HCT116 (cell line): ENCODE data around the gene A4GALT. TPM values are rescaled to one million over a fixed set of nuclear protein-coding genes. Genes with fewer than 3 reads are reported as not detected.

Experiments used
- ATAC-seq: fragments of 200-7000 bp; cut with Tn5 transposase; 2 replicates; pipeline ENCODE4 v1.9.1; 2020; ENCODE audit warnings: mild to moderate bottlenecking, moderate library complexity
- BruUV-seq: library from RNA; stranded (reverse); fragments of 400-500 nt; replicated peaks from 2 replicates; lab custom pipeline; 2021; lab: Mats Ljungman, UMichigan
- CTCF ChIA-PET: fragments of 300-600 bp; sonication (Branson Sonifier 250); formaldehyde crosslinking; loops from one replicate; lab custom pipeline; 2021; ENCODE audit warnings: antibody characterized with exemption; lab: Charles Lee
- POLR2A ChIA-PET: fragments of 300-600, 350-600 bp; sonication (Branson Sonifier 250); formaldehyde crosslinking; loops from one replicate; lab custom pipeline; 2021; ENCODE audit warnings: antibody characterized with exemption; lab: Charles Lee
- RAD21 ChIA-PET, 2 experiments: fragments of 300-600 bp; sonication (Branson Sonifier 250); formaldehyde crosslinking; loops; one replicate each; lab custom pipeline; 2023; ENCODE audit warnings: low total read pairs in 2 of 2; ENCODE audit not compliant: uncharacterized antibody in 2 of 2, unreplicated experiment in 2 of 2, low non-redundant PET in 1 of 2; lab: Charles Lee
- DNase-seq: peaks from one replicate; pipeline ENCODE4 v3.0.0-alpha.2; 2010; ENCODE audit warnings: low read depth, low spot score
- H2AFZ ChIP-seq: fragments of 200-600 bp; shearing (Covaris generic), sonication (generic); 2 replicates; pipeline ENCODE4 v1.6.1; 2017; ENCODE audit warnings: low read depth, mixed run types, mixed read lengths, antibody characterized with exemption, low read length; ENCODE audit not compliant: poor library complexity, severe bottlenecking
- H3K27ac ChIP-seq: 2 replicates; pipeline ENCODE4 v1.5.1; 2012; ENCODE audit warnings: low read depth, low read length
- H3K27me3 ChIP-seq: fragments of 200-600 bp; sonication (generic); 2 replicates; pipeline ENCODE4 v1.6.1; 2016; ENCODE audit warnings: mixed run types, low read length, mixed read lengths; ENCODE audit not compliant: insufficient read depth
- H3K36me3 ChIP-seq, 2 experiments: fragments of 200-500 bp in 1 of 2; fragments of 200-600 bp in 1 of 2; sonication (Bioruptor generic) in 1 of 2; sonication (generic) in 1 of 2; 2 replicates each; pipeline versions ENCODE4 v1.5.1 to v1.6.1; 2014 to 2016; ENCODE audit warnings: low read length in 2 of 2, inconsistent platforms in 1 of 2, mixed read lengths in 1 of 2, mixed run types in 1 of 2; ENCODE audit not compliant: insufficient read depth in 2 of 2, control insufficient read depth in 1 of 2
- H3K4me1 ChIP-seq, 2 experiments: fragments of 200-600 bp in 1 of 2; sonication (generic) in 1 of 2; 2 replicates each; pipeline versions ENCODE4 v1.5.1 to v1.6.1; 2012 to 2017; ENCODE audit warnings: low read length in 2 of 2, inconsistent platforms in 1 of 2, mild to moderate bottlenecking in 1 of 2, mixed read lengths in 1 of 2, mixed run types in 1 of 2, moderate library complexity in 1 of 2; ENCODE audit not compliant: insufficient read depth in 2 of 2, control insufficient read depth in 1 of 2
- H3K4me2 ChIP-seq: fragments of 200-600 bp; sonication (generic); 2 replicates; pipeline ENCODE4 v1.6.1; 2017; ENCODE audit warnings: mixed run types, low read length, mixed read lengths
- H3K4me3 ChIP-seq, 2 experiments: fragments of 200-600 bp in 1 of 2; sonication (generic) in 1 of 2; replicated peaks in 1 of 2; 2 replicates each; pipeline ENCODE4 v1.5.1; 2011 to 2016; ENCODE audit warnings: low read length in 2 of 2, control low read depth in 1 of 2, low read depth in 1 of 2, mild to moderate bottlenecking in 1 of 2, mixed read lengths in 1 of 2, mixed run types in 1 of 2
- H3K79me2 ChIP-seq: fragments of 200-600 bp; sonication (generic); 2 replicates; pipeline ENCODE4 v1.6.1; 2017; ENCODE audit warnings: mild to moderate bottlenecking, mixed run types, low read length, moderate library complexity, mixed read lengths; ENCODE audit not compliant: insufficient read depth
- H3K9ac ChIP-seq: fragments of 200-600 bp; sonication (generic); 2 replicates; pipeline ENCODE4 v1.6.1; 2016; ENCODE audit warnings: low read length, mixed read lengths
- H3K9me2 ChIP-seq: fragments of 200-600 bp; sonication (generic), shearing (Covaris generic); 2 replicates; pipeline ENCODE4 v1.6.1; 2017; ENCODE audit warnings: mixed run types, mild to moderate bottlenecking, moderate library complexity; ENCODE audit not compliant: insufficient read depth
- H3K9me3 ChIP-seq, 2 experiments: fragments of 200-500 bp in 1 of 2; fragments of 200-600 bp in 1 of 2; sonication (Bioruptor generic) in 1 of 2; sonication (generic) in 1 of 2; 2 replicates each; pipeline ENCODE4 v1.6.1; 2014 to 2017; ENCODE audit warnings: low read length in 2 of 2, mixed read lengths in 2 of 2, inconsistent platforms in 1 of 2, low read depth in 1 of 2, mild to moderate bottlenecking in 1 of 2, mixed run types in 1 of 2, moderate library complexity in 1 of 2; ENCODE audit not compliant: control insufficient read depth in 1 of 2, insufficient read depth in 1 of 2
- H4K20me1 ChIP-seq: fragments of 200-600 bp; sonication (generic), shearing (Covaris generic); 2 replicates; pipeline ENCODE4 v1.6.1; 2017; ENCODE audit warnings: mixed run types, mild to moderate bottlenecking, moderate library complexity; ENCODE audit not compliant: insufficient read depth
- ATF3 ChIP-seq: IDR thresholded peaks from 2 replicates; pipeline ENCODE4 v1.6.1; 2012
- CBX3 ChIP-seq: IDR thresholded peaks from 2 replicates; pipeline ENCODE4 v1.6.1; 2012; ENCODE audit warnings: low read depth
- CEBPB ChIP-seq: IDR thresholded peaks from 2 replicates; pipeline ENCODE4 v1.6.1; 2012; ENCODE audit warnings: low read depth
- CTCF ChIP-seq, 3 experiments: fragments of 200-600 bp in 1 of 3; sonication (generic) in 1 of 3; IDR thresholded peaks in 2 of 3; conservative IDR thresholded peaks in 1 of 3; 2 replicates each; pipeline ENCODE4 v1.5.1; 2012 to 2017; ENCODE audit warnings: low read depth in 2 of 3, low read length in 2 of 3, antibody characterized with exemption in 1 of 3, borderline replicate concordance in 1 of 3, control low read depth in 1 of 3, mild to moderate bottlenecking in 1 of 3, mixed read lengths in 1 of 3, mixed run types in 1 of 3, moderate library complexity in 1 of 3; ENCODE audit not compliant: insufficient read depth in 1 of 3
- EGR1 ChIP-seq: IDR thresholded peaks from 2 replicates; pipeline ENCODE4 v1.6.1; 2012; ENCODE audit warnings: low read depth
- ELF1 ChIP-seq: IDR thresholded peaks from 2 replicates; pipeline ENCODE4 v1.6.1; 2012; ENCODE audit warnings: low read depth, borderline replicate concordance
- EZH2phosphoT487 ChIP-seq: fragments of 200-600 bp; IDR thresholded peaks from 2 replicates; pipeline ENCODE4 v1.6.1; 2018; ENCODE audit warnings: antibody characterized with exemption, borderline replicate concordance
- FOSL1 ChIP-seq: IDR thresholded peaks from 2 replicates; pipeline ENCODE4 v1.6.1; 2012; ENCODE audit warnings: low read depth
- JUND ChIP-seq: IDR thresholded peaks from 2 replicates; pipeline ENCODE4 v1.6.1; 2012
- MAX ChIP-seq: IDR thresholded peaks from 2 replicates; pipeline ENCODE4 v1.6.1; 2012
- POLR2A ChIP-seq: IDR thresholded peaks from 2 replicates; pipeline ENCODE4 v1.7.0; 2011; ENCODE audit warnings: borderline replicate concordance; ENCODE audit not compliant: insufficient read depth, insufficient read length; ENCODE audit errors: extremely low read depth
- RAD21 ChIP-seq: IDR thresholded peaks from 2 replicates; pipeline ENCODE4 v1.6.1; 2012; ENCODE audit warnings: low read depth, mild to moderate bottlenecking
- REST ChIP-seq: IDR thresholded peaks from 2 replicates; pipeline ENCODE4 v1.6.1; 2012; ENCODE audit warnings: low read depth
- SIN3A ChIP-seq: IDR thresholded peaks from 2 replicates; pipeline ENCODE4 v1.6.1; 2012; ENCODE audit warnings: low read depth
- SP1 ChIP-seq: IDR thresholded peaks from 2 replicates; pipeline ENCODE4 v1.6.1; 2012; ENCODE audit warnings: low read depth
- SRF ChIP-seq: IDR thresholded peaks from 2 replicates; pipeline ENCODE4 v1.6.1; 2012; ENCODE audit warnings: low read depth
- TCF7L2 ChIP-seq: IDR thresholded peaks from 2 replicates; pipeline ENCODE4 v1.7.0; 2011; ENCODE audit warnings: borderline replicate concordance, inconsistent platforms; ENCODE audit not compliant: insufficient read depth, insufficient read length; ENCODE audit errors: extremely low read depth
- ZFX ChIP-seq: fragments of 450-650 bp; IDR thresholded peaks from 2 replicates; pipeline ENCODE4 v1.6.1; 2017
- ZNF274 ChIP-seq: fragments of 200-500 bp; sonication (Bioruptor generic); IDR thresholded peaks from 2 replicates; pipeline ENCODE4 v1.6.1; 2014; ENCODE audit warnings: mild to moderate bottlenecking, low read depth, low read length, inconsistent platforms
- intact Hi-C: fragments of 100-400 bp; cut with micrococcal nuclease; formaldehyde crosslinking; loops from 2 replicates; pipeline ENCODE4 v1.10.0; 2022
- total RNA-seq: library from RNA; stranded (reverse); gene quantifications from one replicate; pipeline ENCODE4 v1.2.1, GENCODE V29; 2021; ENCODE audit not compliant: unreplicated experiment
- TF ChIP-seq, protein P1 (sequence below): IDR thresholded peaks from 2 replicates; pipeline ENCODE4 v1.6.1; 2011; ENCODE audit warnings: mild to moderate bottlenecking, low read length, moderate library complexity; ENCODE audit not compliant: insufficient replicate concordance; ENCODE audit errors: extremely low read depth

The A4GALT gene
- total RNA-seq, 1 experiment from 2014 or later: 16.0 TPM

GRCh38 chr22:42768385-42769035 is 47.8 kb upstream of the A4GALT start:
- no peaks in the 10 kb centered on the region for H4K20me1 ChIP-seq
- ChIA-PET CTCF (no interaction called here), RAD21 (no interaction called here), POLR2A (no interaction called here)
- no peak for ATAC-seq
- no peaks in the 10 kb centered on the region for H3K27me3 ChIP-seq
- no peaks in the 10 kb centered on the region for H3K36me3 ChIP-seq
- H3K4me3 ChIP-seq: no peak overlapping the region
- DNase-seq: no peak
- no peaks in the 10 kb centered on the region for H3K79me2 ChIP-seq
- intact Hi-C loops: no loop called here
- no peaks in the 10 kb centered on the region for H3K9me3 ChIP-seq
- no peak overlapping the region for H3K9ac ChIP-seq
- BruUV-seq: no TSS peak
- H3K9me2 ChIP-seq: no peaks in the 10 kb centered on the region
- peaks cover 13 to 18% of the 10 kb centered on the region in 2 experiments for H3K4me1 ChIP-seq
- no peak for TF ChIP-seq ZNF274
- no peak for TF ChIP-seq MAX
- no peak for TF ChIP-seq ATF3
- TF ChIP-seq, protein P1, sequence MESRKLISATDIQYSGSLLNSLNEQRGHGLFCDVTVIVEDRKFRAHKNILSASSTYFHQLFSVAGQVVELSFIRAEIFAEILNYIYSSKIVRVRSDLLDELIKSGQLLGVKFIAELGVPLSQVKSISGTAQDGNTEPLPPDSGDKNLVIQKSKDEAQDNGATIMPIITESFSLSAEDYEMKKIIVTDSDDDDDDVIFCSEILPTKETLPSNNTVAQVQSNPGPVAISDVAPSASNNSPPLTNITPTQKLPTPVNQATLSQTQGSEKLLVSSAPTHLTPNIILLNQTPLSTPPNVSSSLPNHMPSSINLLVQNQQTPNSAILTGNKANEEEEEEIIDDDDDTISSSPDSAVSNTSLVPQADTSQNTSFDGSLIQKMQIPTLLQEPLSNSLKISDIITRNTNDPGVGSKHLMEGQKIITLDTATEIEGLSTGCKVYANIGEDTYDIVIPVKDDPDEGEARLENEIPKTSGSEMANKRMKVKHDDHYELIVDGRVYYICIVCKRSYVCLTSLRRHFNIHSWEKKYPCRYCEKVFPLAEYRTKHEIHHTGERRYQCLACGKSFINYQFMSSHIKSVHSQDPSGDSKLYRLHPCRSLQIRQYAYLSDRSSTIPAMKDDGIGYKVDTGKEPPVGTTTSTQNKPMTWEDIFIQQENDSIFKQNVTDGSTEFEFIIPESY: no peak
- no peak for TF ChIP-seq RAD21
- no peak for TF ChIP-seq JUND
- TF ChIP-seq TCF7L2: no peak
- no peak for TF ChIP-seq EGR1
- no peak for TF ChIP-seq REST
- TF ChIP-seq POLR2A: no peak
- TF ChIP-seq CTCF (IDR thresholded peaks at IDR 0.05 in 2 of 3, conservative IDR thresholded peaks at IDR 0.05 in 1 of 3; ENCODE audit: borderline replicate concordance in 1 of 3, insufficient read depth in 1 of 3, low read depth in 2 of 3, low read length in 2 of 3): no peak
- TF ChIP-seq CBX3: no peak
- no peak for TF ChIP-seq SIN3A
- no peak for TF ChIP-seq FOSL1
- TF ChIP-seq ZFX: no peak
- no peak for TF ChIP-seq SP1
- no peak for TF ChIP-seq EZH2phosphoT487
- no peak for TF ChIP-seq SRF
- TF ChIP-seq CEBPB: no peak
- no peak for TF ChIP-seq ELF1
- no peak overlapping the region for H3K27ac ChIP-seq
- H3K4me2 ChIP-seq: no peak overlapping the region
- no peak overlapping the region for H2AFZ ChIP-seq
